WERI-Rb-1 (cell line): ENCODE data around the gene HNRNPC.
"Not testable (repeated sequence)": the region's sequence is repeated elsewhere in the genome, so short reads cannot be mapped to it uniquely, and the experiment has no call there.

ENCODE experiments used
- DNase-seq: peaks from one replicate; pipeline ENCODE4 v3.0.0-alpha.2; 2020
- H3K27ac ChIP-seq: fragments of 250-450 bp; sonication (Bioruptor Pico); 2 replicates; pipeline ENCODE4 v1.5.1; 2020; ENCODE audit warnings: mild to moderate bottlenecking, moderate library complexity
- H3K27me3 ChIP-seq: fragments of 250-450 bp; sonication (Bioruptor Pico); 2 replicates; pipeline ENCODE4 v1.5.1; 2021; ENCODE audit warnings: mild to moderate bottlenecking, low read depth, moderate library complexity; ENCODE audit not compliant: insufficient read depth, severe bottlenecking
- H3K36me3 ChIP-seq: fragments of 250-450 bp; sonication (Bioruptor Pico); 2 replicates; pipeline ENCODE4 v1.5.1; 2020; ENCODE audit warnings: mild to moderate bottlenecking, moderate library complexity
- H3K4me3 ChIP-seq: 2 replicates; pipeline ENCODE4 v1.5.1; 2011; ENCODE audit warnings: low read depth, mild to moderate bottlenecking, control low read depth, low read length
- H3K9me3 ChIP-seq: fragments of 250-450 bp; sonication (Bioruptor Pico); 2 replicates; pipeline ENCODE4 v1.5.1; 2021; ENCODE audit warnings: mild to moderate bottlenecking, moderate library complexity; ENCODE audit not compliant: severe bottlenecking
- CTCF ChIP-seq: IDR thresholded peaks from 2 replicates; pipeline ENCODE4 v1.5.1; 2011; ENCODE audit warnings: low read depth, mild to moderate bottlenecking, control low read depth, inconsistent platforms, low read length

Gene HNRNPC

GRCh38 chr14:21227981-21228380, 41.3 kb downstream of the HNRNPC start:
- no peak overlapping the region for H3K27ac ChIP-seq
- no peak overlapping the region for H3K4me3 ChIP-seq
- H3K9me3 ChIP-seq: no peaks in the 10 kb centered on the region
- TF ChIP-seq CTCF: no peak
- DNase-seq: no peak
- H3K27me3 ChIP-seq: no peaks in the 10 kb centered on the region
- peaks cover 100% of the 10 kb centered on the region for H3K36me3 ChIP-seq

GRCh38 chr14:21227150-21227549, 42.1 kb downstream of the HNRNPC start:
- TF ChIP-seq CTCF: no peak
- H3K9me3 ChIP-seq: no peaks in the 10 kb centered on the region
- no peaks in the 10 kb centered on the region for H3K27me3 ChIP-seq
- DNase-seq: no peak
- no peak overlapping the region for H3K4me3 ChIP-seq
- H3K36me3 ChIP-seq: peaks cover 100% of the 10 kb centered on the region
- H3K27ac ChIP-seq: no peak overlapping the region

- H3K4me3 ChIP-seq: no peak overlapping the region
- DNase-seq: no peak
- no peaks in the 10 kb centered on the region for H3K9me3 ChIP-seq
- peaks cover 98% of the 10 kb centered on the region for H3K36me3 ChIP-seq
- no peak overlapping the region for H3K27ac ChIP-seq
- no peaks in the 10 kb centered on the region for H3K27me3 ChIP-seq
- TF ChIP-seq CTCF: no peak
These were observed 42.8 kb downstream of the HNRNPC start for GRCh38 chr14:21226467-21226866.

- not testable (repeated sequence) for H3K9me3 ChIP-seq, H3K4me3 ChIP-seq, DNase-seq, H3K27me3 ChIP-seq, H3K27ac ChIP-seq
- peaks cover 97% of the 10 kb centered on the region for H3K36me3 ChIP-seq
These were observed 44.1 kb downstream of the HNRNPC start for GRCh38 chr14:21225164-21225563.

- TF ChIP-seq CTCF: no peak
- Histone ChIP-seq H3K9me3 (no peaks in the 10 kb centered on the region), H3K36me3 (peaks cover 96% of the 10 kb centered on the region), H3K4me3 (no peak overlapping the region), H3K27me3 (no peaks in the 10 kb centered on the region), H3K27ac (no peak overlapping the region)
- no peak for DNase-seq
These were observed 48.3 kb downstream of the HNRNPC start for GRCh38 chr14:21220874-21221477.

GRCh38 chr14:21219561-21220111, 49.6 kb downstream of the HNRNPC start:
- H3K36me3 ChIP-seq: peaks cover 93% of the 10 kb centered on the region
- no peaks in the 10 kb centered on the region for H3K9me3 ChIP-seq
- H3K27me3 ChIP-seq: no peaks in the 10 kb centered on the region
- no peak overlapping the region for H3K4me3 ChIP-seq
- no peak for TF ChIP-seq CTCF
- no peak for DNase-seq
- H3K27ac ChIP-seq: no peak overlapping the region
